HPDE6-E6E7 (cell line): ENCODE measurements around the gene NEUROG1.
A peak's percentile ranks its signal among the peaks of the same experiment; 100 is the strongest.
"Not testable (repeated sequence)": the region's sequence is repeated elsewhere in the genome, so short reads cannot be mapped to it uniquely, and the experiment has no call there.

Experiments
- DNase-seq: peaks from one replicate; pipeline ENCODE4 v3.0.0; 2011; ENCODE audit warnings: missing footprints; ENCODE audit errors: extremely low spot score

Gene NEUROG1

GRCh38 chr5:135537271-135537670 is 1.5 kb upstream of the NEUROG1 start:
- DNase-seq: no peak

- no peak for DNase-seq
Measured at GRCh38 chr5:135535420-135535819, 344 bp downstream of the NEUROG1 start.

- no peak for DNase-seq
Measured at GRCh38 chr5:135534609-135535419, 950 bp downstream of the NEUROG1 start.

GRCh38 chr5:135533794-135534193 is 2.0 kb downstream of the NEUROG1 start:
- DNase-seq: no peak

- DNase-seq: no peak
Measured at GRCh38 chr5:135533334-135533733, 2.4 kb downstream of the NEUROG1 start.

GRCh38 chr5:135529576-135529975 is 6.2 kb downstream of the NEUROG1 start:
- not testable (repeated sequence) for DNase-seq

- DNase-seq: no peak
Measured at GRCh38 chr5:135526924-135527323, 8.8 kb downstream of the NEUROG1 start.

- no peak for DNase-seq
Measured at GRCh38 chr5:135521964-135522363, 13.8 kb downstream of the NEUROG1 start.

- no peak for DNase-seq
Measured at GRCh38 chr5:135517631-135518030, 18.1 kb downstream of the NEUROG1 start.

GRCh38 chr5:135514116-135514515 is 21.6 kb downstream of the NEUROG1 start:
- no peak for DNase-seq

- no peak for DNase-seq
Measured at GRCh38 chr5:135511761-135512575, 23.8 kb downstream of the NEUROG1 start.

GRCh38 chr5:135509995-135510394 is 25.8 kb downstream of the NEUROG1 start:
- DNase-seq: no peak

GRCh38 chr5:135508496-135509005 is 27.2 kb downstream of the NEUROG1 start:
- DNase-seq: no peak

GRCh38 chr5:135505973-135506372 is 29.8 kb downstream of the NEUROG1 start:
- DNase-seq: peak; percentile 54

- DNase-seq: no peak
Measured at GRCh38 chr5:135504376-135504775, 31.4 kb downstream of the NEUROG1 start.

GRCh38 chr5:135503871-135504270 is 31.9 kb downstream of the NEUROG1 start:
- DNase-seq: no peak

- no peak for DNase-seq
Measured at GRCh38 chr5:135502836-135503520, 32.8 kb downstream of the NEUROG1 start.

- DNase-seq: no peak
Measured at GRCh38 chr5:135501965-135502364, 33.8 kb downstream of the NEUROG1 start.

GRCh38 chr5:135498637-135498995 is 37.1 kb downstream of the NEUROG1 start:
- DNase-seq: no peak

GRCh38 chr5:135497971-135498636 is 37.7 kb downstream of the NEUROG1 start:
- no peak for DNase-seq

GRCh38 chr5:135495531-135495930 is 40.2 kb downstream of the NEUROG1 start:
- DNase-seq: not testable (repeated sequence)

- DNase-seq: no peak
Measured at GRCh38 chr5:135494196-135494595, 41.6 kb downstream of the NEUROG1 start.
